ENCODE data around the gene SIPA1L2. TPM values are rescaled to one million over a fixed set of nuclear protein-coding genes. Genes with fewer than 3 reads are reported as not detected.

Gene SIPA1L2
- total RNA-seq, 1 experiment from 2014 or later, result 12.5 TPM

DNA sequence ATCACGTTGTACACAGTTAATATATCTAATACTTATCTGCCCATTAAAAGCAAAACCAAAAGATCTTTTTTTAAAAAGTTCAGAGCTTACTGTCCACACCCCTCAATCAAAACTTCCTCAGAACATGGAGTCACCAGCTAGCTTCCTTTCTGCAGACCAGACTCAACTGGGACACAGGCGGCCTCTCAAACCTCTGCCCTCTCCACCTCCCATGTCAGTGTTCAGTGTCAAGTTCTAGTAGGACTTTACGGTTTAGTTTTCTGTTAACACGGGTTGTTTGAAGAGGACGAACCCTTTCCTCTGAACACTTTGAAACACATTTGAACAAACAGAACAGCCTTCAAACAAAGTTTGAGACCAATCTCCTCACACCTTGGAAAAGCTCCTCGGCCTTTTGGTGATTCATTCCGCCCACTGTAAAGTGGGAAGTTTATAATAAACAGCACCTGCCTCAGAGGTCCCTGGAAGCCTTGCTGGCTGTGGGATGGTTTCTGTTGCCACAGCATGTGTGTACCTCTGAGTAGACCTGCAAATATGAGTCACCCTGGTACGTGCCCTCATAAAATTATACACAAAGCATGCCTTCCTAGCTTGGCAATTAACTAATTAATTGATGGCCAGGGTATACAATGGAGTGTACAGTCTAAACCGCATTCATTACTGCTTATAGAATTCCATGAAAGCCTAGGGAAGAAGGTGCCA is 48.4 kb upstream of the SIPA1L2 start:
- no TSS peak for BruUV-seq (replicated peaks)
- no peak for TF ChIP-seq YY1 (IDR thresholded peaks at IDR 0.05; ENCODE audit: extremely low read depth, insufficient replicate concordance, low read depth, low read length)
- TF ChIP-seq ZNF274 (IDR thresholded peaks at IDR 0.05; ENCODE audit: low read depth, low read length), result no peak
- TF ChIP-seq, protein P1, sequence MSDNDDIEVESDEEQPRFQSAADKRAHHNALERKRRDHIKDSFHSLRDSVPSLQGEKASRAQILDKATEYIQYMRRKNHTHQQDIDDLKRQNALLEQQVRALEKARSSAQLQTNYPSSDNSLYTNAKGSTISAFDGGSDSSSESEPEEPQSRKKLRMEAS (IDR thresholded peaks at IDR 0.05), result peak; percentile 65
- TF ChIP-seq, protein P2, sequence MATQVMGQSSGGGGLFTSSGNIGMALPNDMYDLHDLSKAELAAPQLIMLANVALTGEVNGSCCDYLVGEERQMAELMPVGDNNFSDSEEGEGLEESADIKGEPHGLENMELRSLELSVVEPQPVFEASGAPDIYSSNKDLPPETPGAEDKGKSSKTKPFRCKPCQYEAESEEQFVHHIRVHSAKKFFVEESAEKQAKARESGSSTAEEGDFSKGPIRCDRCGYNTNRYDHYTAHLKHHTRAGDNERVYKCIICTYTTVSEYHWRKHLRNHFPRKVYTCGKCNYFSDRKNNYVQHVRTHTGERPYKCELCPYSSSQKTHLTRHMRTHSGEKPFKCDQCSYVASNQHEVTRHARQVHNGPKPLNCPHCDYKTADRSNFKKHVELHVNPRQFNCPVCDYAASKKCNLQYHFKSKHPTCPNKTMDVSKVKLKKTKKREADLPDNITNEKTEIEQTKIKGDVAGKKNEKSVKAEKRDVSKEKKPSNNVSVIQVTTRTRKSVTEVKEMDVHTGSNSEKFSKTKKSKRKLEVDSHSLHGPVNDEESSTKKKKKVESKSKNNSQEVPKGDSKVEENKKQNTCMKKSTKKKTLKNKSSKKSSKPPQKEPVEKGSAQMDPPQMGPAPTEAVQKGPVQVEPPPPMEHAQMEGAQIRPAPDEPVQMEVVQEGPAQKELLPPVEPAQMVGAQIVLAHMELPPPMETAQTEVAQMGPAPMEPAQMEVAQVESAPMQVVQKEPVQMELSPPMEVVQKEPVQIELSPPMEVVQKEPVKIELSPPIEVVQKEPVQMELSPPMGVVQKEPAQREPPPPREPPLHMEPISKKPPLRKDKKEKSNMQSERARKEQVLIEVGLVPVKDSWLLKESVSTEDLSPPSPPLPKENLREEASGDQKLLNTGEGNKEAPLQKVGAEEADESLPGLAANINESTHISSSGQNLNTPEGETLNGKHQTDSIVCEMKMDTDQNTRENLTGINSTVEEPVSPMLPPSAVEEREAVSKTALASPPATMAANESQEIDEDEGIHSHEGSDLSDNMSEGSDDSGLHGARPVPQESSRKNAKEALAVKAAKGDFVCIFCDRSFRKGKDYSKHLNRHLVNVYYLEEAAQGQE (IDR thresholded peaks at IDR 0.05; ENCODE audit: low read depth), result no peak
- no peak for TF ChIP-seq EZH2phosphoT487 (IDR thresholded peaks at IDR 0.05; ENCODE audit: borderline replicate concordance)
- TF ChIP-seq SP1 (IDR thresholded peaks at IDR 0.05; ENCODE audit: low read depth), result peak; percentile 32; the same call in 1 of the 2 replicates
- no peak for TF ChIP-seq SIN3A (IDR thresholded peaks at IDR 0.05; ENCODE audit: low read depth)
- TF ChIP-seq TCF7L2 (IDR thresholded peaks at IDR 0.05; ENCODE audit: borderline replicate concordance, extremely low read depth, insufficient read depth, insufficient read length), result no peak
- peak; percentile 69 for TF ChIP-seq EGR1 (IDR thresholded peaks at IDR 0.05; ENCODE audit: low read depth)
- no peak for TF ChIP-seq ZFX (IDR thresholded peaks at IDR 0.05)
- TF ChIP-seq, protein P3, sequence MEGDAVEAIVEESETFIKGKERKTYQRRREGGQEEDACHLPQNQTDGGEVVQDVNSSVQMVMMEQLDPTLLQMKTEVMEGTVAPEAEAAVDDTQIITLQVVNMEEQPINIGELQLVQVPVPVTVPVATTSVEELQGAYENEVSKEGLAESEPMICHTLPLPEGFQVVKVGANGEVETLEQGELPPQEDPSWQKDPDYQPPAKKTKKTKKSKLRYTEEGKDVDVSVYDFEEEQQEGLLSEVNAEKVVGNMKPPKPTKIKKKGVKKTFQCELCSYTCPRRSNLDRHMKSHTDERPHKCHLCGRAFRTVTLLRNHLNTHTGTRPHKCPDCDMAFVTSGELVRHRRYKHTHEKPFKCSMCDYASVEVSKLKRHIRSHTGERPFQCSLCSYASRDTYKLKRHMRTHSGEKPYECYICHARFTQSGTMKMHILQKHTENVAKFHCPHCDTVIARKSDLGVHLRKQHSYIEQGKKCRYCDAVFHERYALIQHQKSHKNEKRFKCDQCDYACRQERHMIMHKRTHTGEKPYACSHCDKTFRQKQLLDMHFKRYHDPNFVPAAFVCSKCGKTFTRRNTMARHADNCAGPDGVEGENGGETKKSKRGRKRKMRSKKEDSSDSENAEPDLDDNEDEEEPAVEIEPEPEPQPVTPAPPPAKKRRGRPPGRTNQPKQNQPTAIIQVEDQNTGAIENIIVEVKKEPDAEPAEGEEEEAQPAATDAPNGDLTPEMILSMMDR (IDR thresholded peaks at IDR 0.05 in 2 of 3, conservative IDR thresholded peaks at IDR 0.05 in 1 of 3; ENCODE audit: borderline replicate concordance in 1 of 3, insufficient read depth in 1 of 3, low read depth in 2 of 3, low read length in 2 of 3), result no peak
- TF ChIP-seq POLR2A (IDR thresholded peaks at IDR 0.05; ENCODE audit: borderline replicate concordance, extremely low read depth, insufficient read depth, insufficient read length), result no peak
- peak; percentile 37; the same call in 1 of the 2 replicates for TF ChIP-seq CBX3 (IDR thresholded peaks at IDR 0.05; ENCODE audit: low read depth)
- TF ChIP-seq, protein P4, sequence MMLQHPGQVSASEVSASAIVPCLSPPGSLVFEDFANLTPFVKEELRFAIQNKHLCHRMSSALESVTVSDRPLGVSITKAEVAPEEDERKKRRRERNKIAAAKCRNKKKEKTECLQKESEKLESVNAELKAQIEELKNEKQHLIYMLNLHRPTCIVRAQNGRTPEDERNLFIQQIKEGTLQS (IDR thresholded peaks at IDR 0.05), result no peak
- TF ChIP-seq, protein P5, sequence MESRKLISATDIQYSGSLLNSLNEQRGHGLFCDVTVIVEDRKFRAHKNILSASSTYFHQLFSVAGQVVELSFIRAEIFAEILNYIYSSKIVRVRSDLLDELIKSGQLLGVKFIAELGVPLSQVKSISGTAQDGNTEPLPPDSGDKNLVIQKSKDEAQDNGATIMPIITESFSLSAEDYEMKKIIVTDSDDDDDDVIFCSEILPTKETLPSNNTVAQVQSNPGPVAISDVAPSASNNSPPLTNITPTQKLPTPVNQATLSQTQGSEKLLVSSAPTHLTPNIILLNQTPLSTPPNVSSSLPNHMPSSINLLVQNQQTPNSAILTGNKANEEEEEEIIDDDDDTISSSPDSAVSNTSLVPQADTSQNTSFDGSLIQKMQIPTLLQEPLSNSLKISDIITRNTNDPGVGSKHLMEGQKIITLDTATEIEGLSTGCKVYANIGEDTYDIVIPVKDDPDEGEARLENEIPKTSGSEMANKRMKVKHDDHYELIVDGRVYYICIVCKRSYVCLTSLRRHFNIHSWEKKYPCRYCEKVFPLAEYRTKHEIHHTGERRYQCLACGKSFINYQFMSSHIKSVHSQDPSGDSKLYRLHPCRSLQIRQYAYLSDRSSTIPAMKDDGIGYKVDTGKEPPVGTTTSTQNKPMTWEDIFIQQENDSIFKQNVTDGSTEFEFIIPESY (IDR thresholded peaks at IDR 0.05; ENCODE audit: extremely low read depth, insufficient replicate concordance, low read length), result no peak
- TF ChIP-seq SRF (IDR thresholded peaks at IDR 0.05; ENCODE audit: low read depth), result no peak
- TF ChIP-seq CEBPB (IDR thresholded peaks at IDR 0.05; ENCODE audit: low read depth), result no peak
- no peak for TF ChIP-seq POLR2AphosphoS5 (IDR thresholded peaks at IDR 0.05; ENCODE audit: low read depth, low read length)
- no peak for TF ChIP-seq ELF1 (IDR thresholded peaks at IDR 0.05; ENCODE audit: borderline replicate concordance, low read depth)
- peak; percentile 54 for TF ChIP-seq JUND (IDR thresholded peaks at IDR 0.05)

More for the DNA sequence above, 48.4 kb upstream of the SIPA1L2 start:
- peak overlapping the region; percentile 45 for H3K4me2 ChIP-seq (ENCODE audit: low read length)
- H4K20me1 ChIP-seq (ENCODE audit: insufficient read depth), result no peaks in the 10 kb centered on the region
- no peaks in the 10 kb centered on the region for H3K9me2 ChIP-seq (ENCODE audit: insufficient read depth)
- ChIA-PET POLR2A (no interaction called here), RAD21 (ENCODE audit: low non-redundant PET in 1 of 2, low total read pairs in 2 of 2, uncharacterized antibody in 2 of 2, unreplicated experiment in 2 of 2) (no interaction called here), CTCF (no interaction called here)
- DNase-seq (ENCODE audit: low read depth, low spot score) (peak; percentile 35), ATAC-seq (peak; percentile 59)
- no peaks in the 10 kb centered on the region for H3K36me3 ChIP-seq (ENCODE audit: control insufficient read depth in 1 of 2, insufficient read depth in 2 of 2, low read length in 2 of 2)
- H3K4me1 ChIP-seq (ENCODE audit: control insufficient read depth in 1 of 2, insufficient read depth in 2 of 2, low read length in 2 of 2), result peaks cover 5 to 8% of the 10 kb centered on the region in 2 experiments; a peak in 3 of 4 replicates
- intact Hi-C loops (cut with micrococcal nuclease), result no loop called here
- H3K9me3 ChIP-seq (ENCODE audit: control insufficient read depth in 1 of 2, insufficient read depth in 1 of 2, low read depth in 1 of 2, low read length in 2 of 2), result no peaks in the 10 kb centered on the region
- no peak overlapping the region for H3K4me3 ChIP-seq (replicated peaks in 1 of 2; ENCODE audit: low read depth in 1 of 2, low read length in 2 of 2)
- no peaks in the 10 kb centered on the region for H3K79me2 ChIP-seq (ENCODE audit: insufficient read depth, low read length)
- no peak overlapping the region for H3K27ac ChIP-seq (ENCODE audit: low read depth, low read length)
- no peaks in the 10 kb centered on the region for H3K27me3 ChIP-seq (ENCODE audit: insufficient read depth, low read length)
- peak overlapping the region; percentile 57 for H2AFZ ChIP-seq (ENCODE audit: low read depth, low read length, poor library complexity, severe bottlenecking)
- H3K9ac ChIP-seq (ENCODE audit: low read length), result no peak overlapping the region

Data from HCT116 (cell line).